ENCODE data around the gene RRAS2.

RRAS2 gene

GRCh38 chr11:14336507-14337503 lies 22.2 kb downstream of the RRAS2 start:
- no peak overlapping the region for H3K4me3 ChIP-seq (ENCODE audit: low read length)
- no peak for TF ChIP-seq ZNF274 (IDR thresholded peaks at IDR 0.05; ENCODE audit: low read depth, low read length)

DNA sequence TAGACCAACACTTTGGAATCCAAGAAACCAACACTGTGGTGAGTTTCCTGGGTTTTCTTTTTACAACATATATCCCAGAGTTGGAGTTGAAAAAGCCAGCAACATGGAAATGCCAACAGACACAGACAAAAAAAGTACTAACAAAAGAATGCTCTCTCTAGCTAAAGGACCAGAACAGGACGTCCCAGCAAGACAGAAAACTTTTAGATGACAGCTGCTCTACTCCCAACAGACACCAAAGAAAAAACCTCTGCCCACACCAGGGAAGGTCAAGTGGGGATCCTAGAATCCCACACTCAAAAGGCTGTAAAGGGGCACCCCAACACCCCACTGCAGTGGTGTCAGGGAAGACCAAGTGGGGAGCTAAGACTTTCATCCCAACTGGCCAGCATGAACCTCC lies 23.3 kb downstream of the RRAS2 start:
- no peak for TF ChIP-seq ZNF274 (IDR thresholded peaks at IDR 0.05; ENCODE audit: low read depth, low read length)
- H3K4me3 ChIP-seq (ENCODE audit: low read length), result no peak overlapping the region

DNA sequence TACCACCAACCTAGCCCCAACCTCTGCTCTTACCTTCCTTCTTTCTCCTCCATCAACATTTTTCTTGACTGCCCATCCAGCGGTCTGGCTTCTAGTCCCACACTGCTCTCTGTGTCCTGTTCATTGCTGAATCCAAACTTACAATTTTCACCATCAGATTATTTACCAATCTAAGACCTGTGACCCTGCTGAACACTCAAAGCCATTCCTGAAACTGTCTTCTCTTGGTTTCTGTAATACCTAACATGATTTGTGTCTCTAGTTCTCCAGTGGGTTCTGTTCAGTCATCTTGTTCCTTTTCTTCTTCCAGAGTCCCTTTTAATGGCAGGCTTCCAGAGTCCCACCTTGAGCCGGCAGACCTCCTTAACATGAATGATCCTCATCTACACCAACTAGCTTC lies 24.1 kb downstream of the RRAS2 start:
- no peak for TF ChIP-seq ZNF274 (IDR thresholded peaks at IDR 0.05; ENCODE audit: low read depth, low read length)
- H3K4me3 ChIP-seq (ENCODE audit: low read length), result no peak overlapping the region; the same call in 1 of the 2 replicates

- TF ChIP-seq ZNF274 (IDR thresholded peaks at IDR 0.05; ENCODE audit: low read depth, low read length), result no peak
- H3K4me3 ChIP-seq (ENCODE audit: low read length), result no peak overlapping the region
Measured at GRCh38 chr11:14334192-14334591, 24.8 kb downstream of the RRAS2 start.

- H3K4me3 ChIP-seq (ENCODE audit: low read length), result no peak overlapping the region
- TF ChIP-seq ZNF274 (IDR thresholded peaks at IDR 0.05; ENCODE audit: low read depth, low read length), result no peak
Measured at GRCh38 chr11:14331476-14332136, 27.4 kb downstream of the RRAS2 start.

- no peak for TF ChIP-seq ZNF274 (IDR thresholded peaks at IDR 0.05; ENCODE audit: low read depth, low read length)
- no peak overlapping the region for H3K4me3 ChIP-seq (ENCODE audit: low read length)
Measured at GRCh38 chr11:14330881-14331280, 28.1 kb downstream of the RRAS2 start.

GRCh38 chr11:14329702-14330101 lies 29.3 kb downstream of the RRAS2 start:
- no peak for TF ChIP-seq ZNF274 (IDR thresholded peaks at IDR 0.05; ENCODE audit: low read depth, low read length)
- no peak overlapping the region for H3K4me3 ChIP-seq (ENCODE audit: low read length)

- H3K4me3 ChIP-seq (ENCODE audit: low read length), result no peak overlapping the region
- no peak for TF ChIP-seq ZNF274 (IDR thresholded peaks at IDR 0.05; ENCODE audit: low read depth, low read length)
Measured at GRCh38 chr11:14327116-14327515, 31.9 kb downstream of the RRAS2 start.

DNA sequence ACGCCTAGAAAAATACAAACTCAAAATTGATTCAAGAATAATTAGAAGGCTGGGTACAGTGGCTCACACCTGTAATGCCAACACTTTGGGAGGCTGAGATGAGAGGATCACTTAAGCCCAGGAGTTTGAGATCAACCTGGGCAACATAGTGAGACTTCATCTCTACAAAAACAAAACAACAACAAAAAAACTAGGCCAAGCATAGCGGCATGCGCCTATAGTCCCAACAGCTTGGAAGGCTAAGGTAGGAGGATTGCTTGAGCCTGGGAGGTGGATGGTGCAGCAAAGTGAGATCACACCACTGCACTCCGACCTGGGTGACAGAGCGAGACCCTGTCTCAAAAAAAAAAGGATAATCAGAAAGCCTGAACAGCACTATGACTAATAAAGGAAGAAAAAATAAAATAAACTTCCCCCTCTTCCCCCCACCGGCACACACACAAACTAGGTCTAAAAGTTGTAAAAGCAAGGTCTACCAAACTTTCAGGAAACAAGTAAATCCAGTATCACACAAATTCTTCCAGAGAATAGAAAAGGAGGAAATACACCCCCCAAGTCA lies 35.8 kb downstream of the RRAS2 start:
- peak overlapping the region; percentile 18; the same call in 1 of the 2 replicates for H3K4me3 ChIP-seq (ENCODE audit: low read length)
- TF ChIP-seq ZNF274 (IDR thresholded peaks at IDR 0.05; ENCODE audit: low read depth, low read length), result no peak

DNA sequence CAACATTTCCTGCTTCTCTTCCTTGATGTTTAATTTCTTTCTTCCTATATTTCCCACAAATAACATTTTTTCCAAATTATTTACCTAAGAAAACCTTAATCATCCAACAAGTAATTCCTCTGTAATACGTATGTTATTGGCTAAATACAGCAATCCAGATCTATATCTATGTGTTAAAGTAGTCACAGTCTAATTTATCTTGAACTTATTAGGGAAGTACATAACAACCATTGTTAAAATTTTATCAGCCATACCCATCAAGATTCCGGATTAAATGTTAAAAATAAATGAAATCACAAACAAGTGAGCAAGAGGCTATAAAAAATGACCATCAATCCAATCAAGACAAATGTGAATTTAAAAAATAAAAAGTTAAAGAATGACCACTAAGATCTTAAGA lies 36.5 kb downstream of the RRAS2 start:
- no peak overlapping the region for H3K4me3 ChIP-seq (ENCODE audit: low read length)
- no peak for TF ChIP-seq ZNF274 (IDR thresholded peaks at IDR 0.05; ENCODE audit: low read depth, low read length)

- H3K4me3 ChIP-seq (ENCODE audit: low read length), result no peak overlapping the region
- TF ChIP-seq ZNF274 (IDR thresholded peaks at IDR 0.05; ENCODE audit: low read depth, low read length), result no peak
Measured at GRCh38 chr11:14320020-14320419, 39.0 kb downstream of the RRAS2 start.

- no peak overlapping the region for H3K4me3 ChIP-seq (ENCODE audit: low read length)
- no peak for TF ChIP-seq ZNF274 (IDR thresholded peaks at IDR 0.05; ENCODE audit: low read depth, low read length)
Measured at GRCh38 chr11:14318581-14318981, 40.4 kb downstream of the RRAS2 start.

GRCh38 chr11:14317659-14318325 lies 41.2 kb downstream of the RRAS2 start:
- no peak for TF ChIP-seq ZNF274 (IDR thresholded peaks at IDR 0.05; ENCODE audit: low read depth, low read length)
- H3K4me3 ChIP-seq (ENCODE audit: low read length), result no peak overlapping the region

DNA sequence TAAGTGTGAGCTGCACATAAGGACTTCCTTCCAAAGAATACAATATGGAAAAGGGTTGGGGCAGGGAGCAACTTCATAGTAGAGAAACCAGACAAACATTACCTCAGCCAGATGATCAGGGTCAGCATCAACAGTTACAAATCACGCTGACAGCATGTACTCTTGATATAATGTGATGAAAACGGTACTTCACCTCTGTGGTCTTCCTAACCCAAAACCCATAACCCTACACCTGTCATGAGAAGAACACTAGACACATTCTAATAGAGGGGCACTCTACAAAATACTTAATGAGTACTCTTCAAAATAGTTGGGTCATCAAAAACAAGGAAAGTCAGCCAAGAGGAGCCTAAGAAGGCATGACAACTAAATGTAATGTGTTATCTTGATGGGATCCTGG lies 43.9 kb downstream of the RRAS2 start:
- no peak overlapping the region for H3K4me3 ChIP-seq (ENCODE audit: low read length)
- TF ChIP-seq ZNF274 (IDR thresholded peaks at IDR 0.05; ENCODE audit: low read depth, low read length), result no peak
